Type B pancreatic cell (in vitro differentiated cells): ENCODE data around the gene CSK. TPM values are rescaled to one million over a fixed set of nuclear protein-coding genes. Genes with fewer than 3 reads are reported as not detected.
A peak's percentile ranks its signal among the peaks of the same experiment; 100 is the strongest.
"Not testable (repeated sequence)": the region's sequence is repeated elsewhere in the genome, so short reads cannot be mapped to it uniquely, and the experiment has no call there.

Experiments
- DNase-seq: peaks from one replicate; pipeline ENCODE4 v3.0.0; 2021; ENCODE audit warnings: mixed read lengths; ENCODE audit not compliant: unreplicated experiment; ENCODE audit errors: extremely low spot score
- H3K27ac Mint-ChIP-seq: 2 replicates; pipeline ENCODE4 v1.8.0; 2021; ENCODE audit warnings: mild to moderate bottlenecking, mixed read lengths
- H3K27me3 Mint-ChIP-seq: 2 replicates; pipeline ENCODE4 v1.8.0; 2021; ENCODE audit warnings: mixed read lengths
- H3K36me3 Mint-ChIP-seq: 2 replicates; pipeline ENCODE4 v1.8.0; 2021; ENCODE audit warnings: mixed read lengths
- H3K4me1 Mint-ChIP-seq: one replicate; pipeline ENCODE4 v1.8.0; 2021; ENCODE audit warnings: mixed read lengths; ENCODE audit not compliant: unreplicated experiment
- H3K4me3 Mint-ChIP-seq: 2 replicates; pipeline ENCODE4 v1.8.0; 2021; ENCODE audit warnings: mild to moderate bottlenecking, mixed read lengths
- H3K9me3 Mint-ChIP-seq: 2 replicates; pipeline ENCODE4 v1.8.0; 2021; ENCODE audit warnings: mixed read lengths
- CTCF ChIP-seq: fragments of 200-600 bp; sonication (generic); conservative IDR thresholded peaks from 2 replicates; pipeline ENCODE4 v1.5.0; 2021; ENCODE audit warnings: antibody characterized with exemption, mild to moderate bottlenecking
- long read RNA-seq: library from polyadenylated mRNA; unstranded; transcript quantifications from one replicate; pipeline ENCODE4 v2.0.0, GENCODE V29; 2020
- total RNA-seq: library from RNA; stranded (reverse); gene quantifications from 2 replicates; pipeline ENCODE4 v1.2.1, GENCODE V29; 2021; ENCODE audit warnings: low replicate concordance

The CSK gene
- total RNA-seq = 77.4 and 102 TPM in 2 replicates
- long read RNA-seq, partial matches to known transcripts = 4 of 8 reads
- long read RNA-seq, other reads (novel, unspliced or antisense) = 1 of 8 reads

DNA sequence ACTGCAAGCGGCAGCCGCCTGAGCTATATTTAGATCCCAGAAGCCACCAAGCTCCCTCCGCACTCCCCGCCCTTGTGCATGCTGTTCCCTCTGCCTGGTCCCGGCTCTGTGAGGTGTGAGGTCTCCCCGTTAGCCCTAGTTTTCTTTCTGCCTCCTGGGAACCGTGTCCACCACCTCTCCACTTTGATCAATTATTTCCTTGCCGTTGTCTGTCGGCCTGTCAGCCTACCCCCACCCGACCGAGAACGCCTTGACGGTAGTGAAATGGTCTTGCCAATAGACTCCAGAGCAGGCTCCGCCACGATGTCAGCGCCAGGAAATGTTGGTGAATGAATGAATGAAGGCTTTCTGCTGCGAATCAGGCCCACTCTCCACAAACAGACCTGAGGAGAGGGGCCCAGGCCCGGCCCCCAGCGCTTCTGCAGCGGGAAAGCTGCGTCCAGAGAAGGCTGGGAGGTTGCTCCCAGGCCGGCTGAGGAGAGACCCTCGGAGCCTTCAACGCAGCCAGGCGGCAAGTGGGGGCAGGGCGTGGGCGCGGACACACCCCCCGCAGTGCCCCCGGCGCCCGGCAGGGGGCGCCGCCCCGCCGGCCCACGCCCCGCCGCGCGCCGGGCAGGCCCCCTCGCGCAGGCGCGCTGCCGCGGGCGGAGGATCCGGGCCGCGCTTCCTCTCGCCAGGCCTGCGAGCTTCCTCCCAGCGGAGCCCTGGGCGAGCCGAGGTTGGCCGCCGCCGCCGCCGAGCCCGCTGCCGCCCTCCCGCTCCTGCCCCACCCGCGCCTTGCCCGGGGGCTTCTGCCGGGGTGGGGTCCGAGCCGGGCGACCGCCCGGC, at the start of gene CSK:
TSS of gene CSK (plus strand) at position 650 of the 828 bp plus-strand sequence. CDS start 16,218 bp downstream, outside the sequence.
- H3K27ac Mint-ChIP-seq = peak within 1 kb of the TSS; percentile 82
- peak; percentile 73 for TF ChIP-seq CTCF
- peak within 1 kb of the TSS; percentile 90 for H3K4me3 Mint-ChIP-seq
- H3K9me3 Mint-ChIP-seq = no peaks in the 10 kb centered on the region
- H3K36me3 Mint-ChIP-seq = no peaks in the 10 kb centered on the region
- peaks cover 55% of the 10 kb centered on the region for H3K4me1 Mint-ChIP-seq
- DNase-seq = peak; percentile 87
- no peaks in the 10 kb centered on the region for H3K27me3 Mint-ChIP-seq

GRCh38 chr15:74732846-74733245, 49.0 kb upstream of the CSK start:
- peaks cover 8% of the 10 kb centered on the region for H3K4me1 Mint-ChIP-seq
- no peaks in the 10 kb centered on the region for H3K36me3 Mint-ChIP-seq
- no peaks in the 10 kb centered on the region for H3K9me3 Mint-ChIP-seq
- peaks cover 19% of the 10 kb centered on the region for H3K27me3 Mint-ChIP-seq
- no peak overlapping the region for H3K4me3 Mint-ChIP-seq
- DNase-seq = no peak
- TF ChIP-seq CTCF = no peak
- H3K27ac Mint-ChIP-seq = peak overlapping the region; percentile 32

- TF ChIP-seq CTCF = no peak
- Mint-ChIP-seq H3K9me3 (peaks cover 4% of the 10 kb centered on the region), H3K27me3 (peaks cover 23% of the 10 kb centered on the region), H3K4me3 (no peak overlapping the region), H3K36me3 (no peaks in the 10 kb centered on the region), H3K4me1 (peaks cover 12% of the 10 kb centered on the region), H3K27ac (no peak overlapping the region)
- DNase-seq = no peak
Observed at GRCh38 chr15:74733269-74733668, 48.6 kb upstream of the CSK start.

DNA sequence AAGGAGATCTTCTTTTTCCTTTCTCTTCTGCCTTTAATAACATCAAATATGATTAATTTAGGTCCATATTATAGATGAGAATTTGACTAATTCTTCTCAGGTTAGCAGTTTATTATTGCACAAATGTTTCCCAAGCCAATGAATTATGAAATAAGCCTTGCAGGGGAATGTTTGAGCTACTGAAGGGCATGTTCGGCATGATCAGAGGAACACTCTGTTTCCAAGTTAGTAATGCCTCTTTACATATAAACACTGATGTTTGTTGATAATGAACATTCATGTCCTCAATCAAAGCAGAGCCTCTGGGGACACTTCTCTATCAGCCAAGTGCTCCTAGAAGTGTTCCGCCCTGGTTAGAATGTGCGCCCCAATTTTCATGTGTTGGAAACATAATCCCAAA, 46.6 kb upstream of the CSK start:
- Mint-ChIP-seq H3K27me3 (peaks cover 23% of the 10 kb centered on the region), H3K4me1 (peaks cover 13% of the 10 kb centered on the region), H3K27ac (no peak overlapping the region), H3K9me3 (peaks cover 5% of the 10 kb centered on the region), H3K4me3 (no peak overlapping the region), H3K36me3 (no peaks in the 10 kb centered on the region)
- DNase-seq = no peak
- TF ChIP-seq CTCF = no peak

GRCh38 chr15:74738239-74738638, 43.6 kb upstream of the CSK start:
- H3K9me3 Mint-ChIP-seq, DNase-seq, H3K27ac Mint-ChIP-seq, H3K4me3 Mint-ChIP-seq, H3K36me3 Mint-ChIP-seq, H3K4me1 Mint-ChIP-seq: not testable (repeated sequence)
- H3K27me3 Mint-ChIP-seq = peaks cover 14% of the 10 kb centered on the region

GRCh38 chr15:74742422-74742821, 39.5 kb upstream of the CSK start:
- no peak overlapping the region for H3K27ac Mint-ChIP-seq
- H3K4me1 Mint-ChIP-seq = peaks cover 5% of the 10 kb centered on the region
- H3K27me3 Mint-ChIP-seq = peaks cover 4% of the 10 kb centered on the region
- H3K4me3 Mint-ChIP-seq = no peak overlapping the region
- H3K9me3 Mint-ChIP-seq = peaks cover 9% of the 10 kb centered on the region
- no peak for DNase-seq
- no peaks in the 10 kb centered on the region for H3K36me3 Mint-ChIP-seq
- no peak for TF ChIP-seq CTCF
